ENCODE measurements around the gene NDOR1.

NDOR1 gene

GRCh38 chr9:137191691-137192447 is 13.6 kb upstream of the NDOR1 start:
- intact Hi-C loops (cut with DNase I): no loop called here
- peak; percentile 41 to 92 (median 78) for DNase-seq

GRCh38 chr9:137192448-137192780 is 13.1 kb upstream of the NDOR1 start:
- DNase-seq: no peak
- intact Hi-C loops (cut with DNase I): no loop called here

GRCh38 chr9:137192859-137193258 is 12.6 kb upstream of the NDOR1 start:
- peak in 1 of 42 donors; percentile 49 for DNase-seq
- intact Hi-C loops (cut with DNase I): no loop called here

- peak in 1 of 42 donors; percentile 27 for DNase-seq
- intact Hi-C loops (cut with DNase I): no loop called here
These were observed 11.7 kb upstream of the NDOR1 start for GRCh38 chr9:137193771-137194170.

GRCh38 chr9:137194388-137194787 is 11.1 kb upstream of the NDOR1 start:
- peak; percentile 87 to 99 (median 95) for DNase-seq
- intact Hi-C loops (cut with DNase I): no loop called here

- peak in 2 of 42 donors; percentile 50 to 60 for DNase-seq
These were observed 10.6 kb upstream of the NDOR1 start for GRCh38 chr9:137194909-137195308.

GRCh38 chr9:137195525-137196220 is 9.8 kb upstream of the NDOR1 start:
- DNase-seq: peak in 3 of 42 donors; percentile 53 to 66 (median 63)

More at GRCh38 chr9:137194909-137195308, 10.6 kb upstream of the NDOR1 start:
- intact Hi-C loops (cut with DNase I): no loop called here

GRCh38 chr9:137198051-137198901 is 7.2 kb upstream of the NDOR1 start:
- intact Hi-C loops (cut with DNase I): no loop called here
- DNase-seq: peak in 3 of 42 donors; percentile 35 to 73 (median 53)

More at GRCh38 chr9:137195525-137196220, 9.8 kb upstream of the NDOR1 start:
- intact Hi-C loops (cut with DNase I): no loop called here

- intact Hi-C loops (cut with DNase I): no loop called here
- DNase-seq: peak in 3 of 42 donors; percentile 40 to 64 (median 46)
These were observed 6.6 kb upstream of the NDOR1 start for GRCh38 chr9:137198902-137199283.

GRCh38 chr9:137199411-137200121 is 5.9 kb upstream of the NDOR1 start:
- peak in 2 of 42 donors; percentile 33 to 43 for DNase-seq
- intact Hi-C loops (cut with DNase I): no loop called here

GRCh38 chr9:137200311-137201204 is 4.9 kb upstream of the NDOR1 start, which contains the start of gene TPRN:
Gene TPRN, minus strand, starts transcription at chr9:137200741. Its CDS starts 30 bp downstream, at chr9:137200711.
- intact Hi-C loops (cut with DNase I): no loop called here

GRCh38 chr9:137201205-137201868 is 4.2 kb upstream of the NDOR1 start:
- no peak for DNase-seq
- intact Hi-C loops (cut with DNase I): no loop called here

More at GRCh38 chr9:137200311-137201204, 4.9 kb upstream of the NDOR1 start, which contains the start of gene TPRN:
- peak; percentile 96 to 100 (median 99) for DNase-seq

GRCh38 chr9:137202966-137203365 is 2.5 kb upstream of the NDOR1 start:
- DNase-seq: no peak
- intact Hi-C loops (cut with DNase I): no loop called here

- intact Hi-C loops (cut with DNase I): no loop called here
These were observed 772 bp upstream of the NDOR1 start for GRCh38 chr9:137204731-137205125.

GRCh38 chr9:137206602-137207001 is 1.1 kb downstream of the NDOR1 start:
- intact Hi-C loops (cut with DNase I): no loop called here

More at GRCh38 chr9:137204731-137205125, 772 bp upstream of the NDOR1 start:
- DNase-seq: no peak

GRCh38 chr9:137211532-137211931 is 6.0 kb downstream of the NDOR1 start:
- DNase-seq: no peak
- intact Hi-C loops (cut with DNase I): no loop called here

More at GRCh38 chr9:137206602-137207001, 1.1 kb downstream of the NDOR1 start:
- no peak for DNase-seq

- no peak for DNase-seq
- intact Hi-C loops (cut with DNase I): no loop called here
These were observed 7.0 kb downstream of the NDOR1 start for GRCh38 chr9:137212520-137212919.

All from head of caudate nucleus (tissue), 42 donors.